Midbrain (tissue), 1 donor: ENCODE data around the gene RBM34.
A peak's percentile ranks its signal among the peaks of the same experiment; 100 is the strongest.
"Not testable (repeated sequence)": the region's sequence is repeated elsewhere in the genome, so short reads cannot be mapped to it uniquely, and the experiment has no call there.

Source experiments
- DNase-seq: peaks from one replicate; lab custom pipeline; 2025; lab: John Stamatoyannopoulos, UW

RBM34 gene

GRCh38 chr1:235112297-235113182, 48.5 kb downstream of the RBM34 start:
- no peak for DNase-seq

GRCh38 chr1:235111107-235111506, 49.9 kb downstream of the RBM34 start:
- no peak for DNase-seq

GRCh38 chr1:235108876-235109275, 52.2 kb downstream of the RBM34 start:
- no peak for DNase-seq

- no peak for DNase-seq
Measured at GRCh38 chr1:235108185-235108593, 52.9 kb downstream of the RBM34 start.

- no peak for DNase-seq
Measured at GRCh38 chr1:235107368-235108184, 53.5 kb downstream of the RBM34 start.

- DNase-seq = no peak
Measured at GRCh38 chr1:235106457-235106856, 54.6 kb downstream of the RBM34 start.

GRCh38 chr1:235105051-235106043, 55.7 kb downstream of the RBM34 start:
- DNase-seq = no peak

- DNase-seq = no peak
Measured at GRCh38 chr1:235102993-235103411, 58.0 kb downstream of the RBM34 start.

- no peak for DNase-seq
Measured at GRCh38 chr1:235102259-235102582, 58.8 kb downstream of the RBM34 start.

GRCh38 chr1:235101558-235102258, 59.3 kb downstream of the RBM34 start:
- DNase-seq = no peak

GRCh38 chr1:235100194-235100772, 60.8 kb downstream of the RBM34 start:
- no peak for DNase-seq

- DNase-seq = no peak
Measured at GRCh38 chr1:235098991-235099390, 62.1 kb downstream of the RBM34 start.

GRCh38 chr1:235098547-235098946, 62.5 kb downstream of the RBM34 start:
- no peak for DNase-seq

- DNase-seq = not testable (repeated sequence)
Measured at GRCh38 chr1:235097501-235097900, 63.5 kb downstream of the RBM34 start.

- no peak for DNase-seq
Measured at GRCh38 chr1:235095938-235096562, 65.0 kb downstream of the RBM34 start.

GRCh38 chr1:235093696-235094592, 67.1 kb downstream of the RBM34 start:
- peak; percentile 76 for DNase-seq

GRCh38 chr1:235093013-235093695, 67.9 kb downstream of the RBM34 start:
- peak; percentile 54 for DNase-seq

- DNase-seq = not testable (repeated sequence)
Measured at GRCh38 chr1:235092415-235092814, 68.6 kb downstream of the RBM34 start.

- DNase-seq = not testable (repeated sequence)
Measured at GRCh38 chr1:235092045-235092406, 69.0 kb downstream of the RBM34 start.
